Suprapubic skin (tissue), 4 donors: ENCODE measurements around the gene PSPN.

ENCODE experiments used
- EP300 ChIP-seq: sonication (generic); formaldehyde crosslinking; IDR thresholded peaks from one replicate; pipeline ENCODE4 v1.6.1; 2017; ENCODE audit warnings: antibody characterized with exemption
- POLR2A ChIP-seq, 2 donors: fragments of 450-650 bp; IDR thresholded peaks; one replicate each; pipeline ENCODE4 v1.6.1; 2017; ENCODE audit warnings: antibody characterized with exemption in 2 of 2, mild to moderate bottlenecking in 2 of 2, moderate library complexity in 2 of 2
- POLR2AphosphoS5 ChIP-seq, 3 donors: sonication (generic); formaldehyde crosslinking; IDR thresholded peaks; one replicate each; pipeline ENCODE4 v1.6.1; 2017; ENCODE audit warnings: antibody characterized with exemption in 3 of 3
- TF ChIP-seq, protein P1 (sequence below), 2 donors: fragments of 200-600 bp in 1 of 2; fragments of 450-650 bp in 1 of 2; sonication (generic) in 1 of 2; IDR thresholded peaks; one replicate each; pipeline ENCODE4 v1.5.1; 2016 to 2019; ENCODE audit warnings: antibody characterized with exemption in 2 of 2, mild to moderate bottlenecking in 1 of 2, moderate library complexity in 1 of 2

DNA sequence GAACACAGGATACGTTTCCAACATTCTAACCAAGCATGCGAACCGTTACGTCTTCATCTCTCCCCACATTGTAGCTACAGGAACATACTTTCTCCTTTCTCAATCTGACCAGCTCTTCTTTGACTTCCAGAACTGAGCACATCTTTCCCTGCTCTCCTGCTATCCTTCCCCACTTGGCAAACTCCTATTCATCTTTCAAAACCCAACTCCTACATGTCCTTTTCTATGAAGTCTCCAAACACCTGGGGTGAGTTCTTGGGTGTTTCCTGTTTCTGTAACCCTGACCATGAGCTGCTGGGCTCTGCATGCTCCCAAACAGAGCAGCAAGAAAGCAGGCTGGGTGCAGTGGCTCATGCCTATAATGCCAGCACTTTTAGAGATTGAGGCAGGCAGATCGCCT lies 48.9 kb downstream of the PSPN start:
- TF ChIP-seq, protein P1, sequence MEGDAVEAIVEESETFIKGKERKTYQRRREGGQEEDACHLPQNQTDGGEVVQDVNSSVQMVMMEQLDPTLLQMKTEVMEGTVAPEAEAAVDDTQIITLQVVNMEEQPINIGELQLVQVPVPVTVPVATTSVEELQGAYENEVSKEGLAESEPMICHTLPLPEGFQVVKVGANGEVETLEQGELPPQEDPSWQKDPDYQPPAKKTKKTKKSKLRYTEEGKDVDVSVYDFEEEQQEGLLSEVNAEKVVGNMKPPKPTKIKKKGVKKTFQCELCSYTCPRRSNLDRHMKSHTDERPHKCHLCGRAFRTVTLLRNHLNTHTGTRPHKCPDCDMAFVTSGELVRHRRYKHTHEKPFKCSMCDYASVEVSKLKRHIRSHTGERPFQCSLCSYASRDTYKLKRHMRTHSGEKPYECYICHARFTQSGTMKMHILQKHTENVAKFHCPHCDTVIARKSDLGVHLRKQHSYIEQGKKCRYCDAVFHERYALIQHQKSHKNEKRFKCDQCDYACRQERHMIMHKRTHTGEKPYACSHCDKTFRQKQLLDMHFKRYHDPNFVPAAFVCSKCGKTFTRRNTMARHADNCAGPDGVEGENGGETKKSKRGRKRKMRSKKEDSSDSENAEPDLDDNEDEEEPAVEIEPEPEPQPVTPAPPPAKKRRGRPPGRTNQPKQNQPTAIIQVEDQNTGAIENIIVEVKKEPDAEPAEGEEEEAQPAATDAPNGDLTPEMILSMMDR (IDR thresholded peaks at IDR 0.05), result no peak
- TF ChIP-seq POLR2AphosphoS5 (IDR thresholded peaks at IDR 0.05) (no peak), POLR2A (IDR thresholded peaks at IDR 0.05) (no peak), EP300 (no peak)
